ENCODE measurements around the gene C2CD2L.

DNA sequence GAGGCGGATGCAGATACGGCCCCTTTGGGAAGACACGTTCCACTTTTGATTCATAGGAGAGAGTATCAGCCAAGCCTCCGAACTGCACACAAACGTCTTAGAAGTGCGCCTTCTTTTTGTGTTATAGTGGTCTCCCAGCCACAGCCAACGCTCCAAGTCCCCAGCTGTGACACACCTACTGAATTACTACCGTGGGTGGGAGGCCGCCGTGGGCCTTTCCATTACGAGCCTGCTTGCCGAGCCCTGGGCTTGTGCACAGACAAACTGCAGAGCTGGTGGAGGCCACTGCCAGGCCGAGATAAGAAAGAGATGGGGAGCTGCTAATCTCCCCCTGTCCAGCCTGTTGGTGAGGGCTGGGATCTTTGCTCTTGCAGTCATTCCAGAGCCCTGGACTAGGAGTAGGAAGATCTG lies 21.7 kb upstream of the C2CD2L start:
- TF ChIP-seq ZNF501 (CRISPR knock-in tag; IDR thresholded peaks at IDR 0.05) (no peak), POLR2A (IDR thresholded peaks at IDR 0.05; ENCODE audit: insufficient read depth in 1 of 2, low read depth in 2 of 2, low read length in 2 of 2) (no peak)
- TF ChIP-seq, protein P1, sequence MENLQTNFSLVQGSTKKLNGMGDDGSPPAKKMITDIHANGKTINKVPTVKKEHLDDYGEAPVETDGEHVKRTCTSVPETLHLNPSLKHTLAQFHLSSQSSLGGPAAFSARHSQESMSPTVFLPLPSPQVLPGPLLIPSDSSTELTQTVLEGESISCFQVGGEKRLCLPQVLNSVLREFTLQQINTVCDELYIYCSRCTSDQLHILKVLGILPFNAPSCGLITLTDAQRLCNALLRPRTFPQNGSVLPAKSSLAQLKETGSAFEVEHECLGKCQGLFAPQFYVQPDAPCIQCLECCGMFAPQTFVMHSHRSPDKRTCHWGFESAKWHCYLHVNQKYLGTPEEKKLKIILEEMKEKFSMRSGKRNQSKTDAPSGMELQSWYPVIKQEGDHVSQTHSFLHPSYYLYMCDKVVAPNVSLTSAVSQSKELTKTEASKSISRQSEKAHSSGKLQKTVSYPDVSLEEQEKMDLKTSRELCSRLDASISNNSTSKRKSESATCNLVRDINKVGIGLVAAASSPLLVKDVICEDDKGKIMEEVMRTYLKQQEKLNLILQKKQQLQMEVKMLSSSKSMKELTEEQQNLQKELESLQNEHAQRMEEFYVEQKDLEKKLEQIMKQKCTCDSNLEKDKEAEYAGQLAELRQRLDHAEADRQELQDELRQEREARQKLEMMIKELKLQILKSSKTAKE (CRISPR knock-in tag; IDR thresholded peaks at IDR 0.05; ENCODE audit: borderline replicate concordance): no peak

Measured in HepG2 (cell line).